Regular cardiac myocyte (primary cell): ENCODE results near the gene RRP1. TPM values are rescaled to one million over a fixed set of nuclear protein-coding genes. Genes with fewer than 3 reads are reported as not detected.

Experiments
- total RNA-seq: library from RNA; depleted of rRNA; stranded (reverse); fragments of >200 nt; gene quantifications from 2 replicates; pipeline ENCODE4 v1.2.3, GENCODE V29; 2014

The RRP1 gene, protein sequence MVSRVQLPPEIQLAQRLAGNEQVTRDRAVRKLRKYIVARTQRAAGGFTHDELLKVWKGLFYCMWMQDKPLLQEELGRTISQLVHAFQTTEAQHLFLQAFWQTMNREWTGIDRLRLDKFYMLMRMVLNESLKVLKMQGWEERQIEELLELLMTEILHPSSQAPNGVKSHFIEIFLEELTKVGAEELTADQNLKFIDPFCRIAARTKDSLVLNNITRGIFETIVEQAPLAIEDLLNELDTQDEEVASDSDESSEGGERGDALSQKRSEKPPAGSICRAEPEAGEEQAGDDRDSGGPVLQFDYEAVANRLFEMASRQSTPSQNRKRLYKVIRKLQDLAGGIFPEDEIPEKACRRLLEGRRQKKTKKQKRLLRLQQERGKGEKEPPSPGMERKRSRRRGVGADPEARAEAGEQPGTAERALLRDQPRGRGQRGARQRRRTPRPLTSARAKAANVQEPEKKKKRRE
- 13.8 and 24.0 TPM in 2 replicates for total RNA-seq

DNA sequence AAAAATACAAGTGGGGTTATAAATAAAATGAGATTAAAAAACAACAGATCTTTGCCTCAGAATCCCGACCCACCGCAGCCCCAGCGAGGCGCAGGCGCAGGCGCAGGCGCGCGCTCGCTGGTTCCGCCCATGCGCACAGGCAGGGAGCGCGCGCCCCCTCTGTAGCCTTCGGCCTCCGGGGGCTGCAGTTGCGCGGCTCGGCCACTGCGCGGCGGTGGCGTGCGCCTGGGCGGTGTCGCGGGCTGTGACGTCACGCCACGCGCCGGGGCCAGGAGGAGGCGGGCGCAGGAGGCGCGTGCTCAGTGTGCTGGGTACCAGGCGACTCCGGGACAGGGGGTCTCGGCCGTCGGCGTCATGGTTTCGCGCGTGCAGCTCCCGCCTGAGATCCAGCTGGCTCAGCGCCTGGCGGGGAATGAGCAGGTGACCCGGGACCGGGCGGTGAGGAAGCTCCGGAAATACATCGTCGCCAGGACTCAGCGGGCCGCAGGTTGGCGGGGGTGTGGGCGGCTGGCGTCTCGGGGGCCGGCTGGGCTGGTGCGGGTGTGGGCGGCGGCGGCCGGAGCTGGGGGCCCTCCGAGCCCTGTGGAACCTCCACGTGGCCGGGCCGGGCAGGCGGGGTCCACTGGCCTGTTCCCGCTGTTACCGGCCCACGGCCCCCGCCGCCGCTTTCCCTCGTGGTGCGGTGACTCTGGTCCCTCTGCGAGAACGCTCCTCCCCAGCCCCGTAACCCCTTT is at the start of gene RRP1:
Gene RRP1, plus strand, starts transcription at position 302 of the 734 bp plus-strand sequence. Its CDS starts 53 bp downstream, at position 355.

DNA sequence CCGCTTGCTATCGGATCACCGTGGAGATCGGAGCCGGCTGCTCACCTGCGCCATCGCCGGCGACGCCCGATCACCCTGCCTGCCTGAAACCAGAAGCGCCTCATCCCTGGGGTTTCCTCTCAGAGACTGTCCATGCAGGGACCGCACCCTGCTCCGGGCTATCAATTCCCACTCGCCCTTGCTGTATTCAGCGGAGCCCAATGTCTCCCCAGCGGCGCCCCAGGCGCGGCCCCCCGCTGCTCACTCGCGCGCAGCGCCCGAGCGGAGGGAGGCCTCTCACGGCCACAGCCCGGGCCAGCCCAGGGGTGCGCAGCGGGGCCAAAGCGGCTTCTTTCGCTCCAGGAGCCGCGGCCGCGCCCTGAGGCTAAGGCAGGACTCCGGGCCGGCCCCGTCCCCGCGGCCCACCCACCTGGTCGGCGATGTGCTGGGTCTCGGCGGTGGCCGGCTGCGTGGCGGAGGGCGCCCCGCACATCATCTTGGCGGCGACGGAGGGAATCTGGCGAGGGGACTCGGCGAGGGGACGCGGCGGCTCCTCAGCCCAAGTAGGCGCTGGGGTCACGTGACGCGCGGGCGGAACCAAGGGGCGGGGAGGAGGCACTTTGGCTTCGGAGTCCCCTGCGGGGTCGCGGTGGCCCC is 13.5 kb upstream of the RRP1 start, which contains the start of gene CSTB:
Gene CSTB, minus strand, starts transcription at position 514 of the 636 bp plus-strand sequence. Its CDS starts 39 bp downstream, at position 475.

Other genes with a start within 250 kb of the RRP1 start
- 0.96 and 2.5 TPM in 2 replicates for gene HSF2BP, start 130.1 kb upstream of the RRP1 start, total RNA-seq
- gene RRP1B, start 130.0 kb upstream of the RRP1 start, total RNA-seq: 18.0 and 32.4 TPM in 2 replicates
- gene PDXK, start 70.4 kb upstream of the RRP1 start, total RNA-seq: 63.4 and 200 TPM in 2 replicates
- 5.4 and 5.9 TPM in 2 replicates for gene CSTB, start 13.3 kb upstream of the RRP1 start, total RNA-seq
- gene AGPAT3, start 75.6 kb downstream of the RRP1 start, total RNA-seq: 33.5 and 35.9 TPM in 2 replicates
- 18.0 and 21.9 TPM in 2 replicates for gene TRAPPC10, start 222.7 kb downstream of the RRP1 start, total RNA-seq